Lung (tissue), 12 donors: ENCODE results near the gene INTS11. TPM values are rescaled to one million over a fixed set of nuclear protein-coding genes. Genes with fewer than 3 reads are reported as not detected.

ENCODE experiments used
- ATAC-seq: fragments of 200-7000 bp; cut with Tn5 transposase; one replicate; pipeline ENCODE4 v1.9.1; 2020; ENCODE audit warnings: moderate number of reproducible peaks; ENCODE audit not compliant: insufficient read depth, low FRiP score
- DNase-seq, 3 donors: peaks; one replicate each; pipeline ENCODE4 v3.0.0-alpha.2; 2013 to 2017
- H3K27ac ChIP-seq, 2 donors: one replicate each; pipeline ENCODE4 v1.5.1; 2013; ENCODE audit warnings: mild to moderate bottlenecking in 2 of 2, moderate library complexity in 2 of 2, control low read depth in 1 of 2, inconsistent platforms in 1 of 2, low read depth in 1 of 2, low read length in 1 of 2
- H3K27me3 ChIP-seq, 3 donors: one replicate each; pipeline ENCODE4 v1.5.1; 2013; ENCODE audit warnings: low read length in 2 of 3; ENCODE audit not compliant: control insufficient read depth in 3 of 3, insufficient read depth in 3 of 3
- H3K36me3 ChIP-seq, 4 donors: one replicate each; pipeline ENCODE4 v1.5.1; 2013; ENCODE audit warnings: low read length in 4 of 4, mild to moderate bottlenecking in 1 of 4, moderate library complexity in 1 of 4; ENCODE audit not compliant: control insufficient read depth in 4 of 4, insufficient read depth in 4 of 4
- H3K4me1 ChIP-seq, 5 donors: one replicate each; pipeline ENCODE4 v1.5.1; 2013; ENCODE audit warnings: low read length in 5 of 5, mild to moderate bottlenecking in 2 of 5, moderate library complexity in 1 of 5; ENCODE audit not compliant: control insufficient read depth in 5 of 5, insufficient read depth in 5 of 5
- H3K4me3 ChIP-seq: one replicate; pipeline ENCODE4 v1.5.1; 2013; ENCODE audit warnings: mild to moderate bottlenecking, control low read depth, moderate library complexity
- H3K9ac ChIP-seq, 2 donors: one replicate each; pipeline ENCODE4 v1.5.1; 2013; ENCODE audit warnings: low read length in 2 of 2, control low read depth in 1 of 2; ENCODE audit not compliant: insufficient read depth in 1 of 2
- H3K9me3 ChIP-seq, 4 donors: one replicate each; pipeline ENCODE4 v1.5.1; 2013; ENCODE audit warnings: low read length in 3 of 4, mild to moderate bottlenecking in 1 of 4, moderate library complexity in 1 of 4; ENCODE audit not compliant: control insufficient read depth in 4 of 4, insufficient read depth in 3 of 4
- CTCF ChIP-seq: IDR thresholded peaks from 2 replicates; pipeline ENCODE4 v1.5.1; 2012; ENCODE audit warnings: mild to moderate bottlenecking; ENCODE audit errors: control extremely low read depth, extremely low read depth
- WGBS, 2 donors: extraction: QIAGEN DNeasy Blood & Tissue Kit; methylation state at CpG; one replicate each; pipeline ENCODE4 v1.1.7; 2013; 5-methylcytosine and 5-hydroxymethylcytosine counted together
- polyA plus RNA-seq, 2 donors: library from polyadenylated mRNA; stranded (reverse); fragments of 200-250 nt; gene quantifications; one replicate each; pipeline ENCODE4 v1.2.1, GENCODE V29; 2013
- total RNA-seq, 2 donors: library from RNA; depleted of rRNA in 1 of 2; stranded (reverse); fragments of >200 nt in 1 of 2; gene quantifications; one replicate each; pipeline ENCODE4 v1.2.1, GENCODE V29; 2014 to 2021
- donor health status: control.
- donor health status: control.
- donor health status: Bipolar disorder and iron deficiency.
- donor health status: healthy.
- donor health status: DM: yes; HTN: yes; CAD: no.

Gene INTS11
- total and polyA plus RNA-seq, 4 donors: 89.8 to 130 (median 96.7) TPM

GRCh38 chr1:1354271-1355247, 30.1 kb upstream of the INTS11 start:
- 23 to 35% methylated on average over 90 to 116 of the region's 116 CpGs for WGBS, 2 donors
- H3K4me1 ChIP-seq: peaks cover 0 to 31% (median 6%) of the 10 kb centered on the region in 5 donors
- DNase-seq: no peak

GRCh38 chr1:1353389-1354151, 29.1 kb upstream of the INTS11 start:
- no peaks in the 10 kb centered on the region for H3K27me3 ChIP-seq
- no peak for DNase-seq
- peaks cover 0 to 14% (median 5%) of the 10 kb centered on the region in 4 donors for H3K36me3 ChIP-seq
- H3K4me3 ChIP-seq: no peak overlapping the region
- H3K27ac ChIP-seq: no peak overlapping the region
- TF ChIP-seq CTCF: no peak
- peaks cover 0 to 21% (median 6%) of the 10 kb centered on the region in 5 donors for H3K4me1 ChIP-seq
- 36 to 38% methylated on average over 26 to 28 of the region's 28 CpGs for WGBS, 2 donors
- peaks cover 0 to 2% (median 0%) of the 10 kb centered on the region in 4 donors for H3K9me3 ChIP-seq
- no peak for ATAC-seq
- no peak overlapping the region for H3K9ac ChIP-seq

More at GRCh38 chr1:1354271-1355247, 30.1 kb upstream of the INTS11 start:
- H3K36me3 ChIP-seq: peaks cover 0 to 14% (median 5%) of the 10 kb centered on the region in 4 donors
- H3K4me3 ChIP-seq: no peak overlapping the region
- ATAC-seq: no peak
- no peak overlapping the region for H3K27ac ChIP-seq
- H3K9ac ChIP-seq: no peak overlapping the region
- no peak for TF ChIP-seq CTCF
- peaks cover 0 to 2% (median 0%) of the 10 kb centered on the region in 4 donors for H3K9me3 ChIP-seq
- no peaks in the 10 kb centered on the region for H3K27me3 ChIP-seq

- H3K9ac ChIP-seq: no peak overlapping the region
- H3K4me3 ChIP-seq: no peak overlapping the region
- 24 to 31% methylated on average over 5 of the region's 5 CpGs for WGBS, 2 donors
- no peak for TF ChIP-seq CTCF
- no peaks in the 10 kb centered on the region for H3K27me3 ChIP-seq
- peaks cover 0 to 26% (median 7%) of the 10 kb centered on the region in 5 donors for H3K4me1 ChIP-seq
- no peak overlapping the region for H3K27ac ChIP-seq
- peaks cover 0 to 14% (median 5%) of the 10 kb centered on the region in 4 donors for H3K36me3 ChIP-seq
- H3K9me3 ChIP-seq: peaks cover 0 to 2% (median 0%) of the 10 kb centered on the region in 4 donors
- no peak for ATAC-seq
- DNase-seq: no peak
Observed at GRCh38 chr1:1352786-1353388, 28.4 kb upstream of the INTS11 start.
